Mesenchymal stem cell (in vitro differentiated cells and primary cell): Measurements from ENCODE around the gene CYTH4.

ENCODE experiments used
- DNase-seq: peaks from one replicate; pipeline ENCODE4 v3.0.0-alpha.2; 2013
- H2AFZ ChIP-seq: one replicate; pipeline ENCODE4 v1.6.1; 2013; ENCODE audit warnings: low read depth, mild to moderate bottlenecking, control low read depth, inconsistent platforms, low read length, moderate library complexity
- H2AK5ac ChIP-seq: 2 replicates; pipeline ENCODE4 v1.6.1; 2013; ENCODE audit warnings: low read length, moderate library complexity, mild to moderate bottlenecking, inconsistent platforms; ENCODE audit not compliant: severe bottlenecking
- H2BK120ac ChIP-seq: one replicate; pipeline ENCODE4 v1.6.1; 2013; ENCODE audit warnings: low read depth, mild to moderate bottlenecking, inconsistent platforms, low read length, moderate library complexity
- H2BK12ac ChIP-seq, 2 experiments: one replicate each; pipeline ENCODE4 v1.6.1; 2013; ENCODE audit warnings: inconsistent platforms in 2 of 2, low read length in 2 of 2, mild to moderate bottlenecking in 2 of 2, moderate library complexity in 2 of 2, control low read depth in 1 of 2
- H2BK15ac ChIP-seq: one replicate; pipeline ENCODE4 v1.6.1; 2013; ENCODE audit warnings: mild to moderate bottlenecking, low read depth, inconsistent platforms; ENCODE audit not compliant: poor library complexity, severe bottlenecking
- H2BK5ac ChIP-seq: 2 replicates; pipeline ENCODE4 v1.6.1; 2013; ENCODE audit warnings: low read depth, mild to moderate bottlenecking, low read length, control low read depth, inconsistent platforms; ENCODE audit not compliant: poor library complexity, severe bottlenecking
- H3K14ac ChIP-seq, 2 experiments: one replicate each; pipeline ENCODE4 v1.6.1; 2013; ENCODE audit warnings: inconsistent platforms in 2 of 2, low read length in 2 of 2, control low read depth in 1 of 2, mild to moderate bottlenecking in 1 of 2, moderate library complexity in 1 of 2
- H3K18ac ChIP-seq, 2 experiments: one replicate each; pipeline ENCODE4 v1.6.1; 2013; ENCODE audit warnings: inconsistent platforms in 2 of 2, low read length in 2 of 2, control low read depth in 1 of 2, low read depth in 1 of 2, mild to moderate bottlenecking in 1 of 2
- H3K23ac ChIP-seq, 2 experiments: one replicate each; pipeline ENCODE4 v1.6.1; 2013; ENCODE audit warnings: inconsistent platforms in 2 of 2, low read length in 2 of 2, mild to moderate bottlenecking in 2 of 2, moderate library complexity in 2 of 2, control low read depth in 1 of 2
- H3K27ac ChIP-seq: 2 replicates; pipeline ENCODE4 v1.5.1; 2013; ENCODE audit warnings: mild to moderate bottlenecking, moderate library complexity, low read length, control low read depth, inconsistent platforms; ENCODE audit not compliant: poor library complexity, severe bottlenecking
- H3K27me3 ChIP-seq, 2 experiments: 2 replicates each; pipeline versions ENCODE4 v1.6.1 to v1.7.0; 2013; ENCODE audit warnings: low read length in 2 of 2, mild to moderate bottlenecking in 2 of 2, moderate library complexity in 2 of 2, control low read depth in 1 of 2, inconsistent platforms in 1 of 2; ENCODE audit not compliant: control insufficient read depth in 1 of 2, insufficient read depth in 1 of 2
- H3K36me3 ChIP-seq, 2 experiments: 2 replicates each; pipeline versions ENCODE4 v1.6.1 to v1.7.0; 2013; ENCODE audit warnings: low read length in 2 of 2, control low read depth in 1 of 2, inconsistent platforms in 1 of 2, low read depth in 1 of 2, mild to moderate bottlenecking in 1 of 2; ENCODE audit not compliant: insufficient read depth in 2 of 2, control insufficient read depth in 1 of 2
- H3K4ac ChIP-seq, 2 experiments: one replicate each; pipeline ENCODE4 v1.6.1; 2013; ENCODE audit warnings: inconsistent platforms in 2 of 2, low read length in 2 of 2, mild to moderate bottlenecking in 2 of 2, moderate library complexity in 2 of 2, control low read depth in 1 of 2, low read depth in 1 of 2
- H3K4me1 ChIP-seq: 2 replicates; pipeline ENCODE4 v1.6.1; 2013; ENCODE audit warnings: low read depth, low read length, control low read depth; ENCODE audit not compliant: control insufficient read depth, insufficient read depth
- H3K4me2 ChIP-seq: 2 replicates; pipeline ENCODE4 v1.6.1; 2013; ENCODE audit warnings: low read length, mild to moderate bottlenecking, inconsistent platforms; ENCODE audit not compliant: poor library complexity, severe bottlenecking
- H3K4me3 ChIP-seq, 2 experiments: 2 replicates each; pipeline versions ENCODE4 v1.5.1 to v1.7.0; 2013; ENCODE audit warnings: low read length in 2 of 2, mild to moderate bottlenecking in 2 of 2, control low read depth in 1 of 2, low read depth in 1 of 2; ENCODE audit not compliant: insufficient read depth in 1 of 2
- H3K79me1 ChIP-seq: replicated peaks from 2 replicates; pipeline ENCODE4 v1.6.1; 2013; ENCODE audit warnings: mild to moderate bottlenecking, control low read depth, low read length, inconsistent platforms; ENCODE audit not compliant: poor library complexity, severe bottlenecking
- H3K9ac ChIP-seq: 2 replicates; pipeline ENCODE4 v1.7.0; 2013; ENCODE audit warnings: mild to moderate bottlenecking, low read length, moderate library complexity
- H3K9me3 ChIP-seq: 2 replicates; pipeline ENCODE4 v1.7.0; 2013; ENCODE audit warnings: mild to moderate bottlenecking, low read length; ENCODE audit not compliant: control insufficient read depth
- H4K8ac ChIP-seq: one replicate; pipeline ENCODE4 v1.6.1; 2013; ENCODE audit warnings: inconsistent platforms, mild to moderate bottlenecking, low read length, moderate library complexity
- H4K91ac ChIP-seq: one replicate; pipeline ENCODE4 v1.6.1; 2013; ENCODE audit warnings: mild to moderate bottlenecking, low read length, inconsistent platforms
- WGBS: methylation state at CpG from one replicate; pipeline ENCODE4 v1.1.7; 2013; ENCODE audit warnings: mixed read lengths; 5-methylcytosine and 5-hydroxymethylcytosine counted together

CYTH4 gene

DNA sequence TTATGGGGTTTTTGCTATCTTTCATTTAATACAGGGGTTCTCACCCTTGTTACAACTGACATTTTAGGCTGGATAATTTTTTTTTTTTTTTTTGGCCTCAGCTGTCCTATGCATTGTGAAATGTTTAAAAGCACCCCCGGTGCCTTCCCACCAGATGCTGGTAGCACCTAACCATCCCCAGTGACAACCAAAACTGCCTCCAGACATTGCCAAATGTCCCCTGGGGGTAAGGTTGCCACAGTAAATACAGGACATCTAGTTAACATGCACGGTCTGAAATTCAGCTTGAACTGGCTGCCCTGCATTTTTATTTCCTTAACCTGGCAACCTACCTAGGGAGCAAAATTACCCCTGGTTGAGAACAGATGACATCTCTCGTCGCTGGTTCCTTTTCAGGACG lies 72.4 kb downstream of the CYTH4 start:
- Histone ChIP-seq H2BK5ac (no peak overlapping the region), H3K14ac (no peak overlapping the region), H2BK15ac (no peak overlapping the region), H3K18ac (no peak overlapping the region), H3K36me3 (peaks cover 0 to 3% of the 10 kb centered on the region in 2 experiments), H2BK120ac (no peak overlapping the region), H2BK12ac (no peak overlapping the region), H3K4me2 (no peak overlapping the region), H2AFZ (no peak overlapping the region), H4K91ac (no peak overlapping the region), H3K27ac (peak overlapping the region; percentile 60), H3K79me1 (no peaks in the 10 kb centered on the region), H3K9me3 (no peaks in the 10 kb centered on the region), H3K23ac (no peak overlapping the region), H3K4me1 (peaks cover 43% of the 10 kb centered on the region), H3K4me3 (no peak overlapping the region), H4K8ac (no peak overlapping the region), H2AK5ac (peak overlapping the region; percentile 14), H3K4ac (no peak overlapping the region), H3K27me3 (peaks cover 0 to 79% of the 10 kb centered on the region in 2 experiments), H3K9ac (no peak overlapping the region)
- whole genome bisulfite sequencing, result 88% methylated on average over 5 of the region's 5 CpGs
- no peak for DNase-seq

DNA sequence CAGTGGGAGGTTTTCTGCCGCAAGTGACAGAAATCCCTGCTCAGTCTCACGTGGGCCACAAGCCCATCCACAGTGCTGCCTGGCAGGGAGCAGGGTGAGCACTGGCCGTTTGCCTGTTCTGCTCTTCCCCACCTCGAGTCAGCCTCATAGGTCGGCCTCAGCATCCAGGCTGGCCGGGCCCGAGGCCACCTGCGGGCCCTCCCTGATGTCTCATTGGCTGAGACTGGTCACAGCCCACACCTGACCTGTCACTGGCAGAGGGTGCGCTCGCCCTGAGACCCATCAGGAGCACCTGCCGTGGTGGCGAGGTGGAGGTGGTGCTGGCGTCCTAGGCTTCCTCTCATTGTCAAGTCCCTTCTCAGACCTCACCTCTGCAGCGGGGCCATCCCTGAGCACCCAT lies 72.9 kb downstream of the CYTH4 start:
- H3K14ac ChIP-seq, result peak overlapping the region in 1 of 2 experiments; percentile 14
- no peak overlapping the region for H3K27ac ChIP-seq
- H3K4me2 ChIP-seq, result no peak overlapping the region
- H3K4me1 ChIP-seq, result peaks cover 44% of the 10 kb centered on the region
- no peak for DNase-seq
- no peak overlapping the region for H3K4me3 ChIP-seq
- H3K79me1 ChIP-seq, result no peaks in the 10 kb centered on the region
- H2BK15ac ChIP-seq, result no peak overlapping the region
- peaks cover 0 to 84% of the 10 kb centered on the region in 2 experiments for H3K27me3 ChIP-seq
- H3K9me3 ChIP-seq, result no peaks in the 10 kb centered on the region
- no peak overlapping the region for H2AFZ ChIP-seq
- H2BK5ac ChIP-seq, result no peak overlapping the region
- H3K36me3 ChIP-seq, result peaks cover 0 to 3% of the 10 kb centered on the region in 2 experiments
- H2BK120ac ChIP-seq, result no peak overlapping the region
- peak overlapping the region; percentile 33 for H4K8ac ChIP-seq
- H3K18ac ChIP-seq, result no peak overlapping the region
- no peak overlapping the region for H4K91ac ChIP-seq
- H2BK12ac ChIP-seq, result no peak overlapping the region
- no peak overlapping the region for H3K23ac ChIP-seq
- H3K9ac ChIP-seq, result no peak overlapping the region
- WGBS, result 80% methylated on average over 14 of the region's 14 CpGs
- H3K4ac ChIP-seq, result no peak overlapping the region
- peak overlapping the region; percentile 80 for H2AK5ac ChIP-seq

DNA sequence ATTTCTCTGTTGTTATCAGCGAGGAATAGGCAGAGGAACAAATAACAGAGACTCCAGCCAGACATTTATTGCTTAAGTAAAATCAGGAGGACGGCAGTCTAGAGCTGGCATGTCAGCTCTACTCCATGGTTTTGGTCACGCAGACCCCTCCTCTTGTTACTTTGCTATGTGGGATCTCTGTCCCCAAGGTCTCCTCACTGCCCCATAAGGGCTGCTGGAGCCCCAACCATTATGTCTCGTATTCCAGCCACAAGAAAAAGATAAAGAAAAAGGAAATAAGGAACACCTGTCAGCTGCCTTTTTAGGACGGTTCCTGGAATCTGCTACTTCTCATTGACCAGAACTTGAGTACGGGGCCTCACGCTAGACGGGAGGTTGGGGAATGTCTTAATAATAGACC lies 74.6 kb downstream of the CYTH4 start:
- WGBS, result 88% methylated on average over 8 of the region's 8 CpGs

DNA sequence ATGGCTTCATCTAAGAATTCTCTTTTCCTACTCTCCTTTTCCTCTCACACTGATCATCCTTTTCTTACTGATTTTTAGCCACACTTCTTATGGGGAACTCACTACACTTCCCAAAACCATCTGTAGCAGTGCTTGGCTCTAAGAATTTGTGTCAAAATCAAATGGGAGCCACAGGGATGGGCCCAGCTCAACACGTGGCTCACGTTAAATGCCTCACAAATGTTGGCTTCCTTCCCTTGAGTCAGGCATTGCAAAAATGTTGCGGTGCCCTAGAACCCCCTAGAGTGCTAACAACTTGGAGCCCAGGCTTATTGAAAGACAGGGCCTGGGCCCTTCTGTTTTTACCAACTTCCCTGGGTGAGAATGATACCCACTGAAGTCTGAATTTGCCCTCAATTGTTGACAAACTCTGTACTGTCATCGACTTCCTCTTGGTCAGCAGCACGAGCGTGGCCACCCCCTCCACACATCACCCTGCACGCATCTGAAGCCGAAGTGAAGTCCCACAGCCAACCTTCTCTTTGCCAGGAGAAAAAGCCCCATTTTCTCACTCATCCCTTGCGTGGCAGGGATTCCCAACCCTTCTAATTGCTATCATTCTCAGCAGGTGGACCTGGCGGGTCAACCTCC lies 75.3 kb downstream of the CYTH4 start:
- peaks cover 36% of the 10 kb centered on the region for H3K4me1 ChIP-seq
- 90% methylated on average over 10 of the region's 10 CpGs for WGBS
- H3K4ac ChIP-seq, result no peak overlapping the region

More for the DNA sequence above, 74.6 kb downstream of the CYTH4 start:
- Histone ChIP-seq H3K18ac (no peak overlapping the region), H3K14ac (no peak overlapping the region), H3K27ac (no peak overlapping the region), H2BK12ac (no peak overlapping the region), H3K4me2 (no peak overlapping the region), H3K9ac (no peak overlapping the region), H2BK5ac (no peak overlapping the region), H3K4ac (no peak overlapping the region), H3K9me3 (no peaks in the 10 kb centered on the region), H3K36me3 (peaks cover 0 to 3% of the 10 kb centered on the region in 2 experiments), H3K23ac (no peak overlapping the region), H3K4me3 (no peak overlapping the region), H4K8ac (no peak overlapping the region), H2BK15ac (no peak overlapping the region), H3K4me1 (peaks cover 38% of the 10 kb centered on the region), H3K79me1 (no peaks in the 10 kb centered on the region), H2AFZ (no peak overlapping the region), H2BK120ac (no peak overlapping the region), H4K91ac (no peak overlapping the region), H3K27me3 (peaks cover 0 to 95% of the 10 kb centered on the region in 2 experiments), H2AK5ac (no peak overlapping the region)
- no peak for DNase-seq

More for the DNA sequence above, 75.3 kb downstream of the CYTH4 start:
- no peak overlapping the region for H4K8ac ChIP-seq
- H2BK15ac ChIP-seq, result no peak overlapping the region
- H3K14ac ChIP-seq, result no peak overlapping the region
- H3K4me2 ChIP-seq, result no peak overlapping the region
- H2BK120ac ChIP-seq, result no peak overlapping the region
- no peak overlapping the region for H2AFZ ChIP-seq
- H3K18ac ChIP-seq, result no peak overlapping the region
- no peak overlapping the region for H4K91ac ChIP-seq
- no peak overlapping the region for H3K27ac ChIP-seq
- H3K79me1 ChIP-seq, result no peaks in the 10 kb centered on the region
- no peaks in the 10 kb centered on the region for H3K9me3 ChIP-seq
- H2BK12ac ChIP-seq, result no peak overlapping the region
- no peak overlapping the region for H3K23ac ChIP-seq
- no peak for DNase-seq
- H3K4me3 ChIP-seq, result no peak overlapping the region
- H3K36me3 ChIP-seq, result peaks cover 0 to 6% of the 10 kb centered on the region in 2 experiments
- H3K27me3 ChIP-seq, result peaks cover 0 to 95% of the 10 kb centered on the region in 2 experiments
- H2AK5ac ChIP-seq, result peak overlapping the region; percentile 13
- H3K9ac ChIP-seq, result no peak overlapping the region
- no peak overlapping the region for H2BK5ac ChIP-seq
